HG03457 (cell line): ENCODE data around the gene KRT71.

ENCODE experiments used
- ATAC-seq: cut with Tn5 transposase; IDR thresholded peaks from one replicate; pipeline ENCODE4 v1.9.1; 2021; ENCODE audit warnings: moderate number of reproducible peaks; ENCODE audit not compliant: unreplicated experiment

KRT71 gene

DNA sequence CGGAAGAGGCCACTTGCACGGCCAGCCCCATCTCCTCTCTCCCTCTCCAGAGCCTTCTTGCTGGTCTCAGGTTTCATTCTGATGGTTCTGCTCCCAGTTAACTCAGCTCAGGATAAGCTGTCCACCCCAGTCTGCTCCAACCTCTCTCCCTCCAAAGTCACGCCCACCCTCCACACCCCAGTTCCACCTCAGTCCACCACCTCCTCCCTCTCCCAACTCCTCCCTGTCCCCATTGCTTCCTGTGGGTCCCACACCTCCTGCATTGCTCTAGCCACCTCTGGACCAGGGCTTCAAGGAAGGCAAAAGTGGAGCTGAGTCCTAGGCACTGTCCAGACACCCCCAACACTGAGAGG is 13.1 kb downstream of the KRT71 start:
- ATAC-seq = no peak

DNA sequence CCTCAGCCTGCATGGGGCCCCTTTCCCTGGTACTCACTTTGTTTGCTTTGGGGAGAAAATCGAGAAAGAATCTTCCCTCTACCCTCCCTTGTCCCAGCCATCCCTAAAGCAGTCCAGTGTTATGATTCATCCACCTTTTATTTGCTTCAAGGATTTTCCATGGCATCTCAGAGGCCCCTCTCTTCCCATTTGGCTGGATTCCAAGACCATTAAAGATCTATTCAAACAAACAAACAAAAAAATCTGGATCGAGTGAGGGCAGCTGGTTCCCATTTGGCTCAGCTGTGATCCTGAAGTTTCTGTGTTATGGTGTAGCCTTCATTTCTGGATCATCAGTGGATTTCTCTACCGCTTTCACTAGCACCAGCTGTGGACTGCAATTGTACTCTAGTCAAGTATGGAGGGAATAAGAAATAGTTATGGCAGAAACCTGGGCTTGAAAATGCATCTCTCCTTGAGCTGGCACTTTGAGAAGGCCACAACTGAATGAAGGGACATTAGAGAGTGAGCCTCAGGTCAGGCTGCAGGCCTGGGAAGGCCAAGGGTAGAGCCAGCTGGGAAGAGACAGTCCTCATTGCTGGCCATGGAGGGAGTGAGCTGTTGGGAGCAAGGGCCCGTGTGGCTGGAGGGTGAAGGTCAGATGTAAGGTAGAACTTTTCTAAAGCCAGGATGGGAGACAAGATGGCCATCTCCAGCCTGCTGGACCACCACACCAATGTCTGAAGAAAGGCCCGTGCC is 13.7 kb downstream of the KRT71 start:
- ATAC-seq = no peak

DNA sequence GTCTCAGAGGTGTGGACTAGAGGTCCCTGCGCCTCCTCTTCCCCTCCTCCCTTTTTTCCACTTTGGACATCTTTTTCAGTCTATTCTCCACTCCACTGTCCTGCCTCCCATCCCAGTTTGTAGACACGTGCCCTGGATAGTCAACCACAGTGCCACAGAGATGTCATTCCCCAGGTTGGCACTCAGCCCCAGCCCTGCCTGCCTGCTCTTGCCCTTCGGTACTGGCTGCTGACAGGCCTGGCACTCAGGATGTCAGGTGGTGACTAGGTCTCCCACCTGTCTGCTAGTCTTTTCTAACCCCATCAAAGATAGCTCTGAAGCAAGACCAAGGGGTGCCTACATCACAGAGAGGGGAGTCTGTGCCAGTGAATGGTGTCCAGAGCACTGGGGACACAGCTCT is 15.8 kb downstream of the KRT71 start:
- ATAC-seq = no peak

DNA sequence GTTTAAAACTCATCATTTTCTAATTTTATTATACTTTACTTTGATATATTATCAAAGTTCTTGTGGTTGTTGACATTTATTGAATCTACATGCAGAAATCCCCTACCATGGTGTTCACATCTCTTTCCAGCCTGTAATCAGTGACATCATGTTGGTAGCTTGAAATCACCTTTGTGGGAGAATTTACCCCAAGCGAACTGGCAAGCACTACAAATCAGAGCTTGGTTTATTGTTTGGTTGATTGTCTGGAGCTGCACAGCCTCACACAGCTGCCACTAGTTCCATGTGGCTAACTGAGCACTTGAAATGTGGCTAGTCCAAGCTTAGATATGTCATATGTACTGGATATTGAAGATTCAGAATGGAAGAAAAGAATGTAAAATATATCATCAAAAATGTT is 17.4 kb downstream of the KRT71 start:
- no peak for ATAC-seq

DNA sequence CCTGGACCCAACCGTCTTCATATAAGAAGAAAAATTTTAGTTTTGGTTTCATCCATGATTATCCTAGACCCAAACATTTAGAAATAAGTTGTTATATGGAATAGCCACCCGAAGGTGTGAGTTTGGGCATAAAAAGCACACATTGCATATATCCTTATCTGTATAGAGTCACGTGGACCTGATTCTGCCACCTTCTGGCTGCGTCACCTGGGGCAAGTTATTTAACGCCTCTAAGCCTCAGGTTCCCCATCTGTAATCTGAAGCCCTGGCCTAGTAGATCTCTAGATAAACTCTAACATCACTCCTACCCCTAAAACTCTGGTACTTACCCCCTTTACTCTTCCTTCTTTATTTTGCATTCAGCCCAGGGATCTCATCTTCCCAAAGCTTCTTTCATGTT is 18.5 kb downstream of the KRT71 start:
- ATAC-seq = no peak

DNA sequence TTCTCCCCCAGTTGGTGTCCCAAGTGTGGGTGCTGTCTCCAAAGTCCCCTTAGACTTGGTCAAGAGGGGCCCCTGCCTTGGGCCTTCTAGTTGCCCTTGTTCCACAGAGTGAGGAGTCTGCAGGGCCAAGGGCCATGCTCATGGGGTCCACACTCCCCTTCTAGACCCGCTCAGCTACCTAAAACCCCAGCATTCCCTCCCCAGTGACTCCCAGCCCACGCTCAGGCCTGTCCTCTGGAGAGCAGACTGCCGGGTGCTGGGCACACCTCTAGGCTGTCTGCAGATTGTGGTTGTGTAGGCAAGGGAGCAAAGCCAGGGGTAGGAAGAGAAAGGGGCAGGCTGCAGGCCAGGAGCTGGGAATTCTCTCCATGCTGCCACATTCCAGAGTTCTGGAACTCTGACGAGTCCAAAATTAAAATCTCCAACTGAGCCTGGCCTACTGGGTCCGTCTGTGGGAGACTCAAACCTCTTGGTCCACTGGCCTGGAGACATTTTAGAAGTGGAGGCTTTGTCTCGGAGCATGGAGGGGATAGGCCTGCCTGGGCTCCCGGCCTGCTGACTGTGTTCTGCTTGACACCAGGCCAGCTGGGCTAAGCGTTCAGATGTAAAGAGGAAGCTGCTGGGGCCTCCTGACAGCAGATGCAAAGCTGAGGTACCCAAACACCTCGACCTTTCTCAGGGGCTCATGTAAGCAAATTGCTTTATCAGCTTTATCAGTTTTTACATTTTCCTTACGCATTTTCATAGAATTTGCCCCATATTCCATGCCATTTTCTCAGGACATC is 19.1 kb downstream of the KRT71 start:
- ATAC-seq = no peak

DNA sequence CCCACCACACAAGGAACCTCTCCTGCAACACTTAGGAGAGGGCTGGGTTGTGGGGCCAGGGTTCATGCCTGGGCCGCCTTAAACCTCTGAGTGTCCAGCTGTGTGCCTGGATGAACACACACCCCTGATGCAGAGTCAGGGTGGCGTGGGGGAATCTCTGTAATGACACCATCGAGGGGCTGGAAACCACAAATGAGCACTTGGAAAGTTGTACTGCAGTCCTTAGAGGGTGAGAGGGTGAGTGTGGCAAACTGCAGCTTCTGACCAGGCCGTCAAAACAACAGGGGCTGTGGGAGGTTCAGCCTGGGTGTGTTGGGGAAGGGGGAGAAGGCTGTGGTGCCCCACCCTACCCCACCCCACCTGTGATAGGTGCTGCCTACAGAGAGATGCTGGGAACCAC is 20.3 kb downstream of the KRT71 start:
- no peak for ATAC-seq

DNA sequence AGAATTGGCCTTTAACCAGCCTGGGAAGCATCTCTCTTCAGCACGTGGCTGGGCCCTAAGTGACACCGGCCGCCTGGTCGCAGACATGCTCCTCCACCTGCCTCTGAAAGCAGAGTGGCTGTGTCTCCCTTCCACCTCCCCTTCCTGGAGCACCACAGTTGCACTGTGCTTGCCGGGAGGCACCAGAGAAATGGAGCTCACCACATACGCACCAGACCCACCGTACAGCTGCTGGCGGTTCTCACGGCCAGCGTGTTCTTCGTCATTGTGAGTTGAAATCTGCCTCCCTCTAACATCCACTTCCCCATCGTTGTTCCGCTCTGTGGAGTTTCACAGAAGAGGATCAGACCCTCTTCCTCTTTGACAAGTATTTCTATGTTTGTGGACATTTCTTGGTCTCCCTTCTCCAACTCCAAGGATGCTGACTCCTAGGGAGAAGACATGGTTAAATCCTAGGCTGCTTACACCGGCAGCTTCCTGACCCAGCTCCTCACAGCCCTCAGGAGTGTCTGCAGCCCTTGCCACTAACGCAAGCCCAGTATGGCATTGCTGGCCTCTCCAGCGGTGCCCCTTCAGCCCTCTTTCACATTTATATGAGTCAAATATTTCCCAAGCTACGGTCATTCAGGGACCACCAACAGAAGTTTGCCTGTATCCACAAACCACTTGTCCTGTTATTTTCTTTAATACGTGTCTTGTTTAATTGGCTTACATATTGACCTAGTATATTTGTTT is 21.2 kb downstream of the KRT71 start:
- ATAC-seq = no peak

DNA sequence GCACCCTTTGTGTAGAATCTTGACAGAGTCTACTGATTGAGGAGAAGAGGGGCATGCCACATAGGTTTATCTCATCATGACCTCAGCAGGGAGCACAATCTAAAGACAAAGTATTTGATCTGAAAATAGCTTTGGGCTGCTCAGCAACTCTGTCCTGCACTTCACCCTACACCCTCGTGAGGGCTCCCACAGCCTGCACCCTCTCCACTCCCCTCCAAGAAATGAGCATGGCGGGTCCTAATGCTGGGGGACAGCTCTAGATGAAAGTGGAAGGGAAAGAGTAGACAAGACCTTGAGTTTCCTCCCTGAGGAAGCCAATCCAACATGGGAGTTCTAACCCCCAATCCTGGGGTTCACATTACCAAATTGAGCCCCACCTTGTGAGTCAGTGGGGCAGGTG is 22.0 kb downstream of the KRT71 start:
- ATAC-seq = no peak

DNA sequence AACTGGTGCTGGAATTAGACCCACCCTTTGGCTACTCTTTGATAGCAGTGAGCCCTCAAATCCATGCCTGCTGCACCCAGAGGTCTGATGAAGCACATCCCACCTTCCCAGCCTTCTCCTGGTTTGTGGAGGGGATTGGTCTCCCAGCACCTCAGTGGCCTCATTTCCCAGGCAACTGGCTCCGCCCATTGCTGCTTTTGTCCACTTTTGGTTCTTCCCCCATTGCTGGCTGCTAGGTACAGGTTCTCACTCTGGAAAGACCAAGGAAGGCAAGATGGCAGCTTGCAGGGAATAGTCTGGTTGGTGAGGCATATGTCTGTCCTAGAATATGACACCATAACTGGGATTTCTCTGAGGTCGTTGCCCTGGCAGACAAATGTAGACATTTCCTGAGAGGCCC is 22.6 kb downstream of the KRT71 start:
- ATAC-seq = no peak

DNA sequence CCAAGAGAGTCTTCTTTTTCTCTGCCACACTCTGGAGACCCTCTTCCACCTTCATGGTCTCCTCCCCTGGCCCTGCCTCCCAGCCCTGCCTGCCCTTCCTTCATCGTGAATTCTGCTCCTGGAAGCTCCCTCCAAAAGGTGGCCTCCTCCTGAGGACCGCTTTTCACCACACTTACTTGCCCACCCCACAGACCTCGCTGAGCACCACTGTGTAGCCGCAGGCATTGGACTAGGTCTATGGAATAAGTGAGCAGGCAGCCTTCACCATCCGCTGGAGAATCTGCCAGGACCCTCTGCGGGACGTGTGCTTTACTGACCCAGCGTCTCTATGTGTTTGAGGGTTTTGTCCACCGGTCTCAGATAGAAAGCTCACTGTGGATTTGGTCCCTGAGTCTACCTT is 23.1 kb downstream of the KRT71 start:
- ATAC-seq = no peak

DNA sequence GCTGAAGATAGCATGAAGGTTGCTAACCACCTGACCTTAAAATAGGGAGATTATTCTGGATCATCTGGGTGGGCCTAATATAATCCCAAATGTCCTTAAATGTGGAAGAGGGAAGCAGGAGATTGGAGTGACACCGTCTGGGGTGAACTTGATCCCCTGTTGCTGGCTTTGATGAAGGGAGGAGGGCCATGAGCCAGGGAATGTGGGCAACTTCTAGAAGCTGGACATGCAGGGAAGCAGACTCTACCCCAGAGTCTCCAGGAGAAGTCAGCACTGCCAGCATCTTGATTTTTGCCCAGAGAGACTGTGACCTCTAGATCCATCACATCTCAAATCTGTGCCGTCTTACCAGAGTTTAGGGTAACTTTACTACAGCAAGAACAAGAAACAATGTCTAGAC is 23.5 kb downstream of the KRT71 start:
- no peak for ATAC-seq

DNA sequence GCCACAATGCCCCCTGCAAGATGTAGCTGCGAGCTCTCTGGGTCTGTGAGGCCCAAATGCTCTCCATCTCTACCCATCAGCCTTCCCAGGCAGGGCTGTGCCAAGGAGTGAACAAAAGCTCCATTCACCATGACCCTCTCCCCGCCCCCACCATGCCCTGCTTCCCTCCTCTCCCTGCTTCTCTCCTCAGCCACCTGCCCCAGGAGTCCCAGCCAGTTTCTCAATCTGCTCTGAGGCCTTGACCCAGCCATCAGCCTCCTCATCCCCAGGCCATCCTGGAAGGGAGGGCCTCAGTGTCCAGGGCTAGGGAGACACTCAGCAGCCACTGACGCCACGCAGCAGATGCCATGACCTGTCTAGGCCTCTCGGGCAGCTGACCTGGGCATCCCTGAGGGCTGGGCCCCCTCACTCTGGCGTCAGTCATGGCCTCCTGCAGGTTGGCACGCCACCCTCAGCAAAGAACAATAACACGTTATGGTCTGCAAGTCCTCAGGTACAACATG is 24.3 kb downstream of the KRT71 start:
- no peak for ATAC-seq

DNA sequence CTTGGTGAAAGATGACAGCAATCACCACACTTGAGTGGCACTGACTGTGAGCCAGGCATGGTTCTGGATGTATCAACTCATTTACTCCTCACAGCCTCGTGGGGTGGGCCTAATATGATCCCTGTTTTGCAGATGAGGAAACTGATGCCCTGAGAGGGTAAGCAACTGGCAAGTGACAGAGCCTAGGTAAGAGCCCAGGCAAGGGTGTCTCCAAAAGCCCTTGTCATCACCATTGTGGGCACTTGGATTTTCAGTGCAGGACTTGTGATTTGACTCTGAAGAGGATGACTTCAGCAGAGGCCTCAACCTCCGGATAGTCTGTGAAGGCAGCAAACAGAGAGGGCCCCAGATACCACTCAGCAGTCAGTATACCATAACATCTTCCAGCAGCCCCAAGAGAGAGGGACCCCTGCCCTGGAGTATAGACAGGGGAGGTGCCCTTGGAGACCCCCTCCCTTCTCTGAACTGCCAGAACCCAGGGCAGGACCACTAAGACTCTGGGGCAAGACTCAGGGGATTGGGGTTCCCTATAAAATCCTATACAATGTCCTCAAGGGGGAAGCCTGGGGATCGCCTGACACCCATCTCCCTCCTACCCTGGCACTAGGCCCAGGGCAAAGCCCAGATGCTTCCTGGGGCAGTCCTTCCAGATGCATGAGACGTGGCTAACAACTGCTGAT is 25.7 kb downstream of the KRT71 start:
- ATAC-seq = no peak

DNA sequence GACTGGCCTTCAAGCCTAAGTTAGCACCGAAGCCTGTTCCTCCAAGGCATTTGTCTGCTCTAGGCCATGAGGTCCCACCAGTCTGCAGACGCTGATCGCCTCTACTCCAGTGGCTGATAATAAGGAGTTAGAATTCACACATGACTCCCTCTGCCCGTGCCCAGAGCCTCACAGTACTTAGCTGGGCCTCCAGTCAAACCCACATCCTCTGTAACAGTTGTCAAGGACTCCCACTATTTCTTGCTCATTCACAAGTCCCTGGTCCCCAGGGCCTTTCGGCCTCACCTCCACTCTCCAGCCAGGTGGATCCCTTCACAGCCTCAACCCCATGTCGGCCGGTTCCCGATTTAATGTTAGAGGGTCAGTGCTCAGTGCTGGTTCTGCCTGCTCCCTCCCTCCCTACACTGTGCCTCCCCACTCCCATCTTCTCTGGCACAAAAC is 26.4 kb downstream of the KRT71 start:
- no peak for ATAC-seq

DNA sequence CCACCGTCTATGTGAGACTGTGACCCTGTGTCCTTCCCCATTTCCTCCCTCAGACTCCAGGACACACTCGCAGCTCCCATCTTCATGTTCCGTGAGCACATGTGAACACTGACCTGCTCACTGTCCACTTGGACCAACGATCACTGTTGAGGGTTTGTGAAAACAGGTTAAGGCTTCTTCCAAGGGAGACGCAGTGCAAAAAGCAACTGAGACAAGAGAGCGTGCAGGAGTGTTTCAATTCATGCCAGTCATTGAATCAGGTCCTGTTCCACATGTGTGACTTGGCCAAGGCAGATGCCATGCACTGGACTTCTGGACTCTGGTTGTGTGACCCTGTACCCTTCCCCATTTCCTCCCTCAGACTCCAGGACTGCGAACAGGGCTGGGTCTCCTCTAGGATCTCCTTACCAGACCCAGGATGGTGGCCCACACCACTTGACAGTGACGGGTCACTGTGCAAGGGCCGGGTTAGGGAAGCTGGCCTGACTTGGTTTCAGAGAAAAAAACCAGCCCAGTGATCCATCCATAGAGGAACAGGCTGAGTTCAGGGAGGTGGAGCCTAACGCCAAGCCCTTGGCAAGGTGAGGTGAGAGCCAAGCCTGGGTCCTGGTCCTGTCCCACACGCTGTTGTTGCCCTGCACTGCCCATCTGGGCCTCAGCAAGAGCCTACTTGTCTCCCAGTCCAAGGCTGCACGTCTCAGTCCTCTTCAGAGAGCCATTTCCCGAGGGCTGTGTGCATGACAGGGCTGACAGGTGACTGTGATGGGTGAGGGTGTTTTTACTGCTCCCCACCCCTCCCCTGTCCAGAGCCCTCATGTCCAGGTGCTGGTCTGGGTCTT is 27.1 kb downstream of the KRT71 start:
- ATAC-seq = no peak

DNA sequence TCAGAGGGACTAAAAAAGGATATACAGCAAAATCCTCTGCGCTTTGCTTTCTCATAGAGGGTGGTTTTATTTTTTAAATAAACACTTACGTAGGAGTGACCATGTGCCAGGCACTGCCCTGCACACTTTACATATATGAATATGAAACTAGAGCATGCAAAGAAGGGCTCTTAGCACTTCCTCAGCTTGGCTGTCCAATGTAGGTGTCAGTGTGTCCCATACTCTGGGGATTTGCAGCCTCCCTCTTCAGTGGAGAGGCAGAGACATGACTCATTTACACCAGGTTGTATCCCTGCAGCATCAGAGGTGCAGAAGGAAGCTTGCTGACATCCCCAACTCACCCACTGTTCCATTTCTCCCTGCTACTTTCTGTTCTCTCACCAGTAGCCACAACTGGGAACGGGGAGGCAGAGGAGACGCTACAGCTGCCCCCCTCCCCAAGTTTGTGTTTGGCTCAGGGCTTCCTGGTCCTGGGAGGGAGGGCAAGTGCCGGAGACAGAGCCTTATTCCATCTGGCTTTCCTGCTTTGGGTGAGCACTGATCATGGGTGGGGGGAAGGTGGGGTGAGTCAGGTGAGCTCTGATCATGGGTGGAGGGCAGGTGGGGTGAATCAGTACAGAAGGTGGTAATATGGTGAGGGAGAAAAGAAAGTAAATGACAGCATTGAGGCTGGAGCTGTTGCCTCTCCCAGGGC is 27.9 kb downstream of the KRT71 start:
- ATAC-seq = no peak

DNA sequence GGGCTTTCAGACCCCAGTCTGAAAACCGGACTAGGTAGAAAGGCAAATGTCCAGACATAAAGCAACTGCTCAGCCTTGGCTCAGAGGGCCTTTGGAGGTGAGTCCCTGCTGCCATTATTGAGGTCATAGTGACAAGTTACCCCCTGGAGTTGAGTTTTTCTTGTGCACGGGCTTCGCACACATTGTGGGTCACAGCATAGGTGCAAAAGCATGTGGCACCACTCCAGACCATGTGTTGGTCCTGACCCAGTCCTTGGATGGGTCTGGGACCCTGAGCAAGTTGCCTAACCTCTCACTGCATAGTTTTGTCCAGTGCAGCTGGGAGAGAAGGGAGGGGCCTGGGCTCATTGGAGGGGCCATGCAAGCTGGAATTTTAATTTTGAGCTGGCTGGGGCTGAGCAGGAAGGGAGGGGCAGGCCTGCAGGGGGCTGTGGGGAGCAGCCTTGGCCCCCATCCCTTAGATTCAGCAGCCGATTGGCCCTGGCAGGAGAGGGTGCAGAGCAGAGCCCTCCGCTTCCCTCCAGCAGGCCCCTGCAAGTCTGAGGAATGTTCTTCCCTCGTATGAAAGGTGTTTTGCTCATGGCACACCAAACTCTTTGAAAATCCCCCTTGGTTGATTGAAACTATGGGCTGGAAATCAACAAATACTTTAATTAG is 28.6 kb downstream of the KRT71 start:
- ATAC-seq = no peak

DNA sequence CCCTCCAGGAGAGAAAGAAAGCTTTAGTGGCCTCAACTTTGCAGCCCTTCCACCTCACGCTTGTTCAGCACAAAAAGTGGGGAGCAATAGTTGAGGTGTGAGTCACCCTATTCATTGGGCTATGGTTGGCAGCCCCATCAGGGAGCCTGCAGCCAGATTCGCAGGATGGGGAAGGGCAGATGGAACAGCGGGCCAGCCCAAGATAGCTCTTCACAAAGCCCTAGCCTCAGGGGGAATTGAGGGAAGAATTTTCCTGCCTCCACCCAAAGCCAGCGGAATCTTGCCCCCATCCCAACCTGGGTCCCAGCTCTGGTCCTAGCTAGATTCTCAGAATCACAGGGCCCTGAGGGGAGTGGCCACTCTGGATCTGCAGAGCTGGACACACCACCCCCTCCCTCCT is 29.1 kb downstream of the KRT71 start:
- ATAC-seq = no peak
